Neutrophil (primary cell): ENCODE results near the gene MBTPS1.

Experiments used
- H3K27ac ChIP-seq: fragments of 200-600 bp; sonication (generic); 2 replicates; pipeline ENCODE4 v1.5.1; 2016; ENCODE audit warnings: mild to moderate bottlenecking, moderate library complexity
- H3K27me3 ChIP-seq: fragments of 200-600 bp; sonication (generic); 2 replicates; pipeline ENCODE4 v1.6.0; 2016; ENCODE audit warnings: mild to moderate bottlenecking
- H3K36me3 ChIP-seq: fragments of 200-600 bp; sonication (generic); 2 replicates; pipeline ENCODE4 v1.5.1; 2017
- H3K4me1 ChIP-seq, 2 experiments: fragments of 200-600 bp in 1 of 2; sonication (generic) in 1 of 2; 1 replicate in 1 of 2; 2 replicates in 1 of 2; pipeline versions ENCODE4 v1.5.1 to v1.6.1; 2013 to 2016; ENCODE audit warnings: low read depth in 1 of 2, low read length in 1 of 2, mild to moderate bottlenecking in 1 of 2, moderate library complexity in 1 of 2; ENCODE audit not compliant: control insufficient read depth in 1 of 2, insufficient read depth in 1 of 2
- H3K4me3 ChIP-seq, 2 experiments: fragments of 200-600 bp in 1 of 2; sonication (generic) in 1 of 2; 1 replicate in 1 of 2; 2 replicates in 1 of 2; pipeline ENCODE4 v1.5.1; 2013 to 2016; ENCODE audit warnings: low read depth in 1 of 2, low read length in 1 of 2, mild to moderate bottlenecking in 1 of 2, moderate library complexity in 1 of 2
- H3K9me3 ChIP-seq: fragments of 200-600 bp; sonication (generic); 2 replicates; pipeline ENCODE4 v1.5.1; 2016
- CTCF ChIP-seq: fragments of 200-600 bp; sonication (generic); IDR thresholded peaks from 2 replicates; pipeline ENCODE4 v1.5.1; 2016; ENCODE audit warnings: antibody characterized with exemption

MBTPS1 gene

GRCh38 chr16:84042308-84042878 lies 74.3 kb downstream of the MBTPS1 start, which contains the start of gene SLC38A8:
Gene SLC38A8 (minus strand): TSS chr16:84042795. CDS start chr16:84042157, 638 bp downstream.
- peaks cover 78% of the 10 kb centered on the region for H3K27me3 ChIP-seq
- no peak for TF ChIP-seq CTCF

DNA sequence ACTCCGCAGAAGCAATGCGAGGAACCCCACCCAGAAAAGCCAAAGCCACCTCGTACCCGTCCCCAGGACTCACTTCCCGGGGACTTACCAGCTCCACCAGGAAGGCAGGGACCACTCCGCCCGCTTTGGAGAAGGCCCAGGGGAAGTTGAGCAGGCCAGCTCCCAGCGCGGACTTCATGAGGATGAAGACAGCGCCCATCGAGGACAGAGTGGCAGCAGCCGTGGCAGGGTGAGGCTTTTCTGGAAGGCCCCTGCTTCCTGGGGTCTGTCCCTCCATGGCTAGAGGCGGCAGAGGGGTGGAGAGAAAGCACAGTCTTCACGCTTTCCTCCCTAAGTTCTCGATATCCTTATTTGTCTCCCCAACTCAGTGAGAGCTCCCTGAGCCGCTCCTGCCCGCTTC lies 74.9 kb downstream of the MBTPS1 start:
- Histone ChIP-seq H3K4me1 (no peaks in the 10 kb centered on the region), H3K27ac (no peak overlapping the region), H3K4me3 (no peak overlapping the region), H3K9me3 (no peaks in the 10 kb centered on the region), H3K36me3 (no peaks in the 10 kb centered on the region), H3K27me3 (peaks cover 79% of the 10 kb centered on the region)
- no peak for TF ChIP-seq CTCF

More at GRCh38 chr16:84042308-84042878, 74.3 kb downstream of the MBTPS1 start, which contains the start of gene SLC38A8:
- Histone ChIP-seq H3K4me1 (no peaks in the 10 kb centered on the region), H3K36me3 (no peaks in the 10 kb centered on the region), H3K27ac (no peak within 1 kb of the TSS), H3K9me3 (no peaks in the 10 kb centered on the region), H3K4me3 (no peak within 1 kb of the TSS)

DNA sequence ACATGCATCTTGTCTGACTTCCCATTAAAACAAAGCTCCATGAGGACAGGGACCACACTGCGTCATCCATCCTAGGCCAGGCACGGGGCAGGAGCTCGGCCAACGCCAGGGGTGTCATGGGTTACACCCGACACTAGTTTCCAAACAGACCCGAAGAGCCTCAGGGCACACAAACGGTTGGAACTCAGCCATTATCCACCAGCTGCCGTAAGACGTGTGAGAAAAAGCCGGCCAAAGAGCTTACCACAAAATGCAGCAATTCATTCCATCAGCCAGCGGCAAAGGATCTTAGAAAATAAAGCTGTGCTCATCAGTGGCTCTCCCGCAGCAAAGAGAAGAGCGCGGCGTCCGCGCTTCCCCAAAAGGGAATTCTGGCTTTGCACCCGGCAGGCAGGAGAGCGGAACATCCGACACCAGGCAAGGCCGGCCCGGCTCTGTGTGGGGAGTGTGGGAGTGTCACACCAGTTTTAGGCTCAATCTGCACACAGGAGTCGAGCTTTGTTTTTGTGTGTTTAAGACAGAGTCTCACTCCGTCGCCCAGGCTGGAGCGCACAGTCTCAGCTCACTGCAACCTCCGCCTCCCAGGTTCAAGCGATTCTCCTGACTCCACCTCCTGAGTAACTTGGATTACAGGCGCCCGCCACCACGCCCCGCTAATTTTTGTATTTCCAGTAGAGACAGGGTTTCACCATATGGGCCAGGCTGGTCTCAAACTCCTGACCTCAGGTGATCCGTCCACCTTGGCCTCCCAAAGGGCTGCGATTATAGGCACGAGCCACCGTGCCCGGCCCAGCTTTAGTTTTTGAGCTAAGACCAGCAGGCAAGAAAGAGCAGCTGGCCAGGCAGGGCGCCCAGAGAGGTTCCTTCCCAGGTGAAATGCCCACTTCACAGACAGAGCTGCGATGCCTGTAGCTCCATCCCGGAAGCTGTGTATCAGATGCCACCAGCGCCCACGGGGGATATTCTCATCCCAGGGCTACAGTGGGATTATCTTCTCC lies 75.6 kb downstream of the MBTPS1 start:
- H3K36me3 ChIP-seq, result no peaks in the 10 kb centered on the region
- no peak for TF ChIP-seq CTCF
- no peak overlapping the region for H3K27ac ChIP-seq
- peaks cover 87% of the 10 kb centered on the region for H3K27me3 ChIP-seq
- no peaks in the 10 kb centered on the region for H3K9me3 ChIP-seq
- H3K4me3 ChIP-seq, result no peak overlapping the region
- no peaks in the 10 kb centered on the region for H3K4me1 ChIP-seq

GRCh38 chr16:84040226-84040822 lies 76.4 kb downstream of the MBTPS1 start:
- Histone ChIP-seq H3K4me3 (no peak overlapping the region), H3K27me3 (peaks cover 91% of the 10 kb centered on the region), H3K4me1 (no peaks in the 10 kb centered on the region), H3K27ac (no peak overlapping the region), H3K9me3 (no peaks in the 10 kb centered on the region), H3K36me3 (no peaks in the 10 kb centered on the region)
- no peak for TF ChIP-seq CTCF

- Histone ChIP-seq H3K27ac (no peak overlapping the region), H3K9me3 (no peaks in the 10 kb centered on the region), H3K4me1 (no peaks in the 10 kb centered on the region), H3K36me3 (no peaks in the 10 kb centered on the region), H3K4me3 (no peak overlapping the region), H3K27me3 (peaks cover 88% of the 10 kb centered on the region)
- no peak for TF ChIP-seq CTCF
Observed at GRCh38 chr16:84039696-84040095, 77.0 kb downstream of the MBTPS1 start.
